Measurements from ENCODE around the gene NAALADL2. TPM values are rescaled to one million over a fixed set of nuclear protein-coding genes. Genes with fewer than 3 reads are reported as not detected.

Gene NAALADL2
- total RNA-seq, 2 experiments from 2014 or later: 0.48 TPM; not detected in 1

GRCh38 chr3:174940151-174940550 lies 81.0 kb downstream of the NAALADL2 start:
- no peak for DNase-seq
- no peak overlapping the region for H3K27ac Mint-ChIP-seq
- no peaks in the 10 kb centered on the region for H3K4me1 Mint-ChIP-seq
- no peak overlapping the region for H3K4me3 Mint-ChIP-seq
- peaks cover 9% of the 10 kb centered on the region for H3K9me3 Mint-ChIP-seq
- H3K27me3 Mint-ChIP-seq: no peaks in the 10 kb centered on the region
- no peaks in the 10 kb centered on the region for H3K36me3 Mint-ChIP-seq

GRCh38 chr3:174945276-174945675 lies 86.1 kb downstream of the NAALADL2 start:
- H3K4me3 Mint-ChIP-seq: no peak overlapping the region
- H3K36me3 Mint-ChIP-seq: no peaks in the 10 kb centered on the region
- no peak overlapping the region for H3K27ac Mint-ChIP-seq
- H3K4me1 Mint-ChIP-seq: no peaks in the 10 kb centered on the region
- peaks cover 3% of the 10 kb centered on the region for H3K9me3 Mint-ChIP-seq
- DNase-seq: no peak
- H3K27me3 Mint-ChIP-seq: no peaks in the 10 kb centered on the region

- Mint-ChIP-seq H3K27ac (no peak overlapping the region), H3K9me3 (peaks cover 2% of the 10 kb centered on the region), H3K36me3 (no peaks in the 10 kb centered on the region), H3K27me3 (no peaks in the 10 kb centered on the region), H3K4me1 (no peaks in the 10 kb centered on the region), H3K4me3 (no peak overlapping the region)
- no peak for DNase-seq
These were observed 86.8 kb downstream of the NAALADL2 start for GRCh38 chr3:174945951-174946350.

GRCh38 chr3:174949523-174949922 lies 90.4 kb downstream of the NAALADL2 start:
- no peak overlapping the region for H3K27ac Mint-ChIP-seq
- no peak for DNase-seq
- H3K27me3 Mint-ChIP-seq: no peaks in the 10 kb centered on the region
- H3K9me3 Mint-ChIP-seq: no peaks in the 10 kb centered on the region
- H3K36me3 Mint-ChIP-seq: no peaks in the 10 kb centered on the region
- no peaks in the 10 kb centered on the region for H3K4me1 Mint-ChIP-seq
- H3K4me3 Mint-ChIP-seq: no peak overlapping the region

DNA sequence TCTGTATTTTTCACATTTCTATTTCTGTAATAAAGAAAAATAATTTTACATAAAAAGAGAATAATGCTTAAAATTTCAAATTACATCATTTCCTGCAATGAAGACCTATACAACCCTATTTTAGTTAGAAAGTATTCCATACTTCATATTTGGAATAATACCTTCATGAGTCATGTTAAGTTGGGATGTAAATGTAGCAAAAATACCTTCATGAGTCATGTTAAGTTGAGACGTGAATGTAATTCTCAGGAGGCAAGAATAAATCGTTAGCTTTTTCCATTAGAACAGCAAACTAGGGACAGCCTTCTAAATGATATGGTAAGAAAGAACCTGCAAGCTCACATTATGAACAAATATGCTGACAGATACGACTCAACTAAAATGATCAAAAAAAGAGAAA lies 91.9 kb downstream of the NAALADL2 start:
- Mint-ChIP-seq H3K4me1 (no peaks in the 10 kb centered on the region), H3K9me3 (no peaks in the 10 kb centered on the region), H3K36me3 (no peaks in the 10 kb centered on the region), H3K27ac (no peak overlapping the region), H3K4me3 (no peak overlapping the region), H3K27me3 (no peaks in the 10 kb centered on the region)
- DNase-seq: no peak

DNA sequence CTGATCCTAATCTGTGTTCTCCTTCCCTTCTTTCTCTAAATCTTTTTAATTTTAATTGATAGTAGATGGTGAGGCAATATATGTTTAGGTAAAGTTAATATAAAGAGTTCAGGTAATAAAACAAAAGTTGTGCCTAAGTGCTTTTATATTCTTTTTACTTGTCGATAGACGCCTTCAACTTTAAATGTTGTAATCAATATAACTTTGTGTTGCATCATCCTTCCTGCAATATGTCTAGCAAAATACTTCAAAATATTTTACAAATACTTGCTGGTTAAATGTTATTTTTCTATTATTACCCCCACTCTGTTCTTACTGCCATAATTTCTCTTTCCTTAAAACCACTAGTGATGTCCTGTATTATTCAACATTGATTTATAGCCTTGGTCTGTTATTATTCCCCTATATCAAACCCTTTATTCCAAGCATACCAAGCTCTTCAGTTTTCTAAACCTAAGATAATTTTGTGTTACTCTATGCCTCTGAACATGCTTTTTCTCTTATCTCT lies 92.4 kb downstream of the NAALADL2 start:
- Mint-ChIP-seq H3K4me1 (no peaks in the 10 kb centered on the region), H3K36me3 (no peaks in the 10 kb centered on the region), H3K9me3 (no peaks in the 10 kb centered on the region), H3K4me3 (no peak overlapping the region), H3K27me3 (no peaks in the 10 kb centered on the region), H3K27ac (no peak overlapping the region)
- no peak for DNase-seq

- Mint-ChIP-seq H3K9me3 (no peaks in the 10 kb centered on the region), H3K36me3 (no peaks in the 10 kb centered on the region), H3K27ac (no peak overlapping the region), H3K4me3 (no peak overlapping the region), H3K27me3 (no peaks in the 10 kb centered on the region), H3K4me1 (no peaks in the 10 kb centered on the region)
- no peak for DNase-seq
These were observed 93.9 kb downstream of the NAALADL2 start for GRCh38 chr3:174953068-174953467.

DNA sequence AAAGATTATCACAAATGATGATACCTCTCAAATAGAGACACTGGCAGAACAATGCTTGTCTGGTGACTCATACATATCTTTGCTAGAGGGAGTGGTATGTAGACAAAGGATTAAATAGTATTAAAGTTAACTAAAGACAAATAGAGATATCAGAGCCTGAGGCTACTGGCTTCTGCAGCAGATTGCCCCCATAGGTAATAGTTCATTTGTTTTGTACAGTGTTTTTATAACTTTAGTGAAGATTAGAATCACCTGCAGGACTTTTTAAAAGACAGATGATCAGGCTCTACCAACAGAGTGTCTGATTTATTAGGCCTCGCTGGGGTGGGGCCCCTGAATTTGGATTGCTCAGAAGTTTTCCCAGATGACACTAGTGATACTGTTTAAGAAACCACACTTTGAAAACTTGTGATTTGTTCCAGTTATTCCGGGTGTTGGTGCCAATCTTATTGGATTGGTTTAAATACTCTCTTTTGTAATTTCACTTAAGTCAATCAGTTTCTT lies 96.4 kb downstream of the NAALADL2 start:
- Mint-ChIP-seq H3K4me3 (no peak overlapping the region), H3K27ac (no peak overlapping the region), H3K36me3 (no peaks in the 10 kb centered on the region), H3K9me3 (no peaks in the 10 kb centered on the region), H3K27me3 (no peaks in the 10 kb centered on the region), H3K4me1 (no peaks in the 10 kb centered on the region)
- no peak for DNase-seq

GRCh38 chr3:174957081-174957480 lies 97.9 kb downstream of the NAALADL2 start:
- H3K4me3 Mint-ChIP-seq: no peak overlapping the region
- no peak for DNase-seq
- no peak overlapping the region for H3K27ac Mint-ChIP-seq
- no peaks in the 10 kb centered on the region for H3K36me3 Mint-ChIP-seq
- peaks cover 1% of the 10 kb centered on the region for H3K9me3 Mint-ChIP-seq
- no peaks in the 10 kb centered on the region for H3K4me1 Mint-ChIP-seq
- H3K27me3 Mint-ChIP-seq: no peaks in the 10 kb centered on the region

GRCh38 chr3:174957551-174958001 lies 98.4 kb downstream of the NAALADL2 start:
- Mint-ChIP-seq H3K4me1 (no peaks in the 10 kb centered on the region), H3K27ac (no peak overlapping the region), H3K27me3 (no peaks in the 10 kb centered on the region), H3K4me3 (no peak overlapping the region), H3K36me3 (no peaks in the 10 kb centered on the region), H3K9me3 (peaks cover 1% of the 10 kb centered on the region)
- no peak for DNase-seq

- H3K9me3 Mint-ChIP-seq: peaks cover 1% of the 10 kb centered on the region
- no peaks in the 10 kb centered on the region for H3K4me1 Mint-ChIP-seq
- H3K36me3 Mint-ChIP-seq: no peaks in the 10 kb centered on the region
- no peak overlapping the region for H3K4me3 Mint-ChIP-seq
- H3K27me3 Mint-ChIP-seq: no peaks in the 10 kb centered on the region
- no peak overlapping the region for H3K27ac Mint-ChIP-seq
- DNase-seq: no peak
These were observed 99.7 kb downstream of the NAALADL2 start for GRCh38 chr3:174958671-174959328.

DNA sequence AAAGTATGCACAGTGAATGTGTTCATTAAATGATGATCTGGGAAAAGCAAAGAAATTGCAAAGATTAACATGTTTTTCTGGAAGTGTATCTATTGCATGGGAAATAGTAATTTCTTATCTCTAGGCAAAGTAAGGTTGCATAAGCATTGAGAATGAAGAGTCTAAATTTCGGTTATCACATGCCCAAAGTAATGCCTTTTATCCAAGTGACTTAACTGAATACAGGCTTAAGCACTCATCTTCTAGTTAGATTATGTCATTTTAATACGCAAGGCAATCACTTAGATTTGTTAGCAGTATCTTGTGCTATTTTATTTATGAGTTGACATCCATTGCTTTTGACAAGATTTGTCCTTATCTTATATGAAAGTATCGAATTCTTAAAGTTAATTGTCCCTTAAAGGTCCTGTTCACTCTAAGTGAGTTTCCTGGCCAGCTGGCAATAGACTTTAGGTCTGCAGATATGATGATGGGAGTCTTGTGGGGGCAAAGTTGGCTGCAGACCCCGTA lies 100.5 kb downstream of the NAALADL2 start:
- Mint-ChIP-seq H3K4me1 (no peaks in the 10 kb centered on the region), H3K4me3 (no peak overlapping the region), H3K36me3 (no peaks in the 10 kb centered on the region), H3K9me3 (peaks cover 1% of the 10 kb centered on the region), H3K27me3 (no peaks in the 10 kb centered on the region), H3K27ac (no peak overlapping the region)
- no peak for DNase-seq

DNA sequence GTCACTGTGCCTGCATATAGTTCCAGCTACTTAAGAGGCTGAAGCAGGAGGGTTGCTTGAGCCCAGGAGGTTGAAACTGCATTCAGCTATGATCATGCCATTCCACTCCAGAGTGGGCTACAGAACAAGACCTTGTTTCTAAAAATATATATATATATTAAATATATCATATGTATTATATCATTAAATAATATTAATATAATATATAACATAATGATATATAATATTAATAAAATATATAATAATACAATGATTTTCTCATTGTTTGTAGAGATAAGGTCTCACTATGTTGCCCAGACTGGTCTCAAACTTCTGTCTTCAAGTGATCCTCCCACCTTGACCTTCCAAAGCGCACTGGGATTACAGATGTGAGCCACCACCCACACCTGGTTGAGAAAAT lies 101.8 kb downstream of the NAALADL2 start:
- no peak overlapping the region for H3K27ac Mint-ChIP-seq
- H3K4me1 Mint-ChIP-seq: no peaks in the 10 kb centered on the region
- DNase-seq: no peak
- H3K27me3 Mint-ChIP-seq: no peaks in the 10 kb centered on the region
- H3K4me3 Mint-ChIP-seq: no peak overlapping the region
- peaks cover 1% of the 10 kb centered on the region for H3K9me3 Mint-ChIP-seq
- H3K36me3 Mint-ChIP-seq: no peaks in the 10 kb centered on the region

- Mint-ChIP-seq H3K27me3 (no peaks in the 10 kb centered on the region), H3K27ac (no peak overlapping the region), H3K4me3 (no peak overlapping the region), H3K9me3 (no peaks in the 10 kb centered on the region), H3K4me1 (no peaks in the 10 kb centered on the region), H3K36me3 (no peaks in the 10 kb centered on the region)
- no peak for DNase-seq
These were observed 114.3 kb downstream of the NAALADL2 start for GRCh38 chr3:174973465-174973864.

DNA sequence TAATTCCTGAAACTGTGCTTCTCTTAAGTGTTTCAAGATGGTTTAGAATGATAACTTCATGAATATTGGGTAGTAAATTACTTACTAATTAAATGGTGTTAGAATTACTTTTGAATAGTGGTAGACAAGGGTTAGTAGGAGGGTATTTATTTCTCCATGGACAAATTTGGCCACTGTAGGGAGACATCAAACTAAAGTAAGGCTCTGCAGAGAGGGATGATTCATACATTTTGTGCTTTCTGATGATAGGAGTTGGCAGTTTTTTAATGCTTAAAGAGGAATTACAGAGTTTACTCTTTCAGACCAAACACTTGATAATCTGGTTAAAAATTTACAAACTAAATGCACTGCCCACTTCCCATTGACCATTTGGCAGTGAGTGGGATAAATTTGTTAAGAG lies 127.6 kb downstream of the NAALADL2 start:
- Mint-ChIP-seq H3K4me1 (no peaks in the 10 kb centered on the region), H3K36me3 (no peaks in the 10 kb centered on the region), H3K27me3 (no peaks in the 10 kb centered on the region), H3K4me3 (no peak overlapping the region), H3K9me3 (peaks cover 2% of the 10 kb centered on the region), H3K27ac (no peak overlapping the region)
- no peak for DNase-seq

GRCh38 chr3:175001091-175001490 lies 142.0 kb downstream of the NAALADL2 start:
- Mint-ChIP-seq H3K27ac (no peak overlapping the region), H3K4me1 (no peaks in the 10 kb centered on the region), H3K36me3 (no peaks in the 10 kb centered on the region), H3K27me3 (no peaks in the 10 kb centered on the region), H3K9me3 (peaks cover 1% of the 10 kb centered on the region), H3K4me3 (no peak overlapping the region)
- DNase-seq: no peak

Measured in activated naive CD8-positive, alpha-beta T cell treated with anti-CD3 and anti-CD28 coated beads for 36 hours (primary cell).